Neuronal stem cell (in vitro differentiated cells): ENCODE results near the gene GDF7.

Experiments
- DNase-seq: peaks from one replicate; pipeline ENCODE4 v3.0.0-alpha.2; 2013; ENCODE audit warnings: low spot score
- H2AFZ ChIP-seq: one replicate; pipeline ENCODE4 v1.6.1; 2013; ENCODE audit warnings: mild to moderate bottlenecking, low read length, inconsistent platforms
- H2AK5ac ChIP-seq: 2 replicates; pipeline ENCODE4 v1.6.1; 2013; ENCODE audit warnings: low read depth, mild to moderate bottlenecking, inconsistent platforms, low read length, moderate library complexity, mixed read lengths
- H2BK120ac ChIP-seq: 2 replicates; pipeline ENCODE4 v1.6.1; 2013; ENCODE audit warnings: low read depth, mild to moderate bottlenecking, inconsistent platforms, low read length, moderate library complexity, mixed read lengths
- H2BK12ac ChIP-seq: one replicate; pipeline ENCODE4 v1.6.1; 2013; ENCODE audit warnings: low read length, inconsistent platforms
- H2BK15ac ChIP-seq: 2 replicates; pipeline ENCODE4 v1.6.1; 2013; ENCODE audit warnings: mild to moderate bottlenecking, low read length, inconsistent platforms, mixed read lengths
- H2BK5ac ChIP-seq: one replicate; pipeline ENCODE4 v1.6.1; 2013; ENCODE audit warnings: inconsistent platforms, mild to moderate bottlenecking, low read length, moderate library complexity
- H3K14ac ChIP-seq: one replicate; pipeline ENCODE4 v1.6.1; 2013; ENCODE audit warnings: low read length, inconsistent platforms
- H3K18ac ChIP-seq: 2 replicates; pipeline ENCODE4 v1.6.1; 2013; ENCODE audit warnings: low read length, inconsistent platforms
- H3K23ac ChIP-seq: 2 replicates; pipeline ENCODE4 v1.6.1; 2013; ENCODE audit warnings: low read depth, mild to moderate bottlenecking, mixed read lengths, low read length, inconsistent platforms; ENCODE audit not compliant: poor library complexity
- H3K27ac ChIP-seq: replicated peaks from 3 replicates; pipeline ENCODE4 v1.5.1; 2013; ENCODE audit warnings: low read length, inconsistent platforms
- H3K27me3 ChIP-seq, 3 experiments: 2 replicates each; pipeline ENCODE4 v1.6.1; 2013; ENCODE audit warnings: low read length in 3 of 3, mild to moderate bottlenecking in 2 of 3, inconsistent platforms in 1 of 3, low read depth in 1 of 3, mixed read lengths in 1 of 3, moderate library complexity in 1 of 3; ENCODE audit not compliant: control insufficient read depth in 3 of 3, insufficient read depth in 3 of 3
- H3K36me3 ChIP-seq, 2 donors: replicated peaks in 1 of 2; 2 replicates each; pipeline ENCODE4 v1.6.1; 2013; ENCODE audit warnings: low read length in 2 of 2; ENCODE audit not compliant: control insufficient read depth in 2 of 2, insufficient read depth in 2 of 2
- H3K4ac ChIP-seq: 2 replicates; pipeline ENCODE4 v1.6.1; 2013; ENCODE audit warnings: inconsistent platforms, mild to moderate bottlenecking, low read length, moderate library complexity
- H3K4me1 ChIP-seq, 2 donors: 1 replicate in 1 of 2; 2 replicates in 1 of 2; pipeline ENCODE4 v1.6.1; 2013; ENCODE audit warnings: low read length in 2 of 2, low read depth in 1 of 2; ENCODE audit not compliant: control insufficient read depth in 2 of 2, insufficient read depth in 1 of 2
- H3K4me2 ChIP-seq: one replicate; pipeline ENCODE4 v1.6.1; 2013; ENCODE audit warnings: mild to moderate bottlenecking, low read length, inconsistent platforms; ENCODE audit not compliant: insufficient read depth, poor library complexity, severe bottlenecking
- H3K4me3 ChIP-seq, 2 donors: 2 replicates each; pipeline ENCODE4 v1.5.1; 2013; ENCODE audit warnings: low read length in 2 of 2, mild to moderate bottlenecking in 2 of 2, inconsistent platforms in 1 of 2, moderate library complexity in 1 of 2
- H3K79me1 ChIP-seq: one replicate; pipeline ENCODE4 v1.6.1; 2013; ENCODE audit warnings: low read depth, mild to moderate bottlenecking, inconsistent platforms, low read length, moderate library complexity
- H3K9ac ChIP-seq: one replicate; pipeline ENCODE4 v1.6.1; 2013; ENCODE audit warnings: mild to moderate bottlenecking, low read depth, low read length, inconsistent platforms; ENCODE audit not compliant: poor library complexity
- H3K9me3 ChIP-seq, 2 donors: replicated peaks in 1 of 2; 2 replicates each; pipeline versions ENCODE3 to v1.6.1; 2013; ENCODE audit warnings: low read length in 2 of 2, mild to moderate bottlenecking in 2 of 2, inconsistent platforms in 1 of 2, low read depth in 1 of 2, mixed read lengths in 1 of 2, moderate library complexity in 1 of 2; ENCODE audit not compliant: control insufficient read depth in 2 of 2, insufficient read depth in 1 of 2
- H4K8ac ChIP-seq: one replicate; pipeline ENCODE4 v1.6.1; 2013; ENCODE audit warnings: low read depth, mild to moderate bottlenecking, inconsistent platforms, low read length, moderate library complexity
- H4K91ac ChIP-seq: one replicate; pipeline ENCODE4 v1.6.1; 2013; ENCODE audit warnings: low read length, low read depth, mild to moderate bottlenecking, inconsistent platforms; ENCODE audit not compliant: poor library complexity
- WGBS, 2 donors: extraction: QIAGEN DNeasy Blood & Tissue Kit; methylation state at CpG; one replicate each; pipeline ENCODE4 v1.1.7; 2013; ENCODE audit warnings: missing lambda C conversion rate in 2 of 2, mixed read lengths in 1 of 2; ENCODE audit not compliant: insufficient read length in 2 of 2, insufficient replicate concordance in 1 of 2; ENCODE audit errors: extremely low coverage in 2 of 2; 5-methylcytosine and 5-hydroxymethylcytosine counted together

The GDF7 gene

GRCh38 chr2:20638014-20638413 lies 28.9 kb upstream of the GDF7 start:
- Histone ChIP-seq H3K9ac (no peak overlapping the region), H2BK12ac (no peak overlapping the region), H3K27ac (no peak overlapping the region), H4K91ac (no peak overlapping the region), H3K4me1 (peaks cover 6 to 7% of the 10 kb centered on the region in 2 donors), H2BK120ac (no peak overlapping the region), H2AFZ (no peak overlapping the region), H2BK15ac (no peak overlapping the region), H3K14ac (no peak overlapping the region), H3K79me1 (no peaks in the 10 kb centered on the region), H2BK5ac (no peak overlapping the region), H3K4me3 (no peak overlapping the region), H3K18ac (no peak overlapping the region), H3K27me3 (no peaks in the 10 kb centered on the region), H2AK5ac (no peak overlapping the region), H3K4me2 (no peak overlapping the region), H3K23ac (no peak overlapping the region), H3K36me3 (peaks cover 5 to 30% of the 10 kb centered on the region in 2 donors), H3K9me3 (no peaks in the 10 kb centered on the region), H4K8ac (no peak overlapping the region), H3K4ac (no peak overlapping the region)
- no peak for DNase-seq
- WGBS, 2 donors, result no CpG with 5 or more reads among the region's 13 CpGs

- H3K27me3 ChIP-seq, result no peaks in the 10 kb centered on the region
- no peak overlapping the region for H3K4me2 ChIP-seq
- H3K23ac ChIP-seq, result peak overlapping the region; percentile 12
- H2AK5ac ChIP-seq, result peak overlapping the region; percentile 26
- no peak overlapping the region for H3K27ac ChIP-seq
- H3K79me1 ChIP-seq, result no peaks in the 10 kb centered on the region
- H3K4me3 ChIP-seq, result no peak overlapping the region
- no peak overlapping the region for H2BK5ac ChIP-seq
- DNase-seq, result no peak
- peaks cover 6 to 7% of the 10 kb centered on the region in 2 donors for H3K4me1 ChIP-seq
- no peak overlapping the region for H2BK15ac ChIP-seq
- no peak overlapping the region for H2BK12ac ChIP-seq
- H3K18ac ChIP-seq, result peak overlapping the region; percentile 19
- H2BK120ac ChIP-seq, result no peak overlapping the region
- no peak overlapping the region for H4K91ac ChIP-seq
- no peaks in the 10 kb centered on the region for H3K9me3 ChIP-seq
- no peak overlapping the region for H2AFZ ChIP-seq
- no peak overlapping the region for H3K14ac ChIP-seq
- peaks cover 5 to 30% of the 10 kb centered on the region in 2 donors for H3K36me3 ChIP-seq
- no peak overlapping the region for H4K8ac ChIP-seq
- WGBS, 2 donors, result no CpG with 5 or more reads among the region's 15 CpGs
- no peak overlapping the region for H3K9ac ChIP-seq
- no peak overlapping the region for H3K4ac ChIP-seq
These were observed 28.1 kb upstream of the GDF7 start for GRCh38 chr2:20638646-20639430.

- Histone ChIP-seq H3K36me3 (peaks cover 5 to 38% of the 10 kb centered on the region in 2 donors), H3K9ac (no peak overlapping the region), H3K27me3 (no peaks in the 10 kb centered on the region), H2BK120ac (no peak overlapping the region), H2BK5ac (no peak overlapping the region), H2BK15ac (no peak overlapping the region), H3K79me1 (no peaks in the 10 kb centered on the region), H3K14ac (no peak overlapping the region), H3K4me3 (peak overlapping the region in 1 of 2 donors; percentile 31), H3K18ac (no peak overlapping the region), H3K27ac (no peak overlapping the region), H3K9me3 (no peaks in the 10 kb centered on the region), H4K8ac (no peak overlapping the region), H4K91ac (no peak overlapping the region), H2BK12ac (no peak overlapping the region), H2AK5ac (no peak overlapping the region), H3K23ac (no peak overlapping the region), H3K4ac (no peak overlapping the region), H3K4me1 (peaks cover under 1% of the 10 kb centered on the region in 2 donors), H3K4me2 (no peak overlapping the region), H2AFZ (no peak overlapping the region)
- no CpG with 5 or more reads among the region's 14 CpGs for WGBS, 2 donors
- no peak for DNase-seq
These were observed 26.4 kb upstream of the GDF7 start for GRCh38 chr2:20640411-20641122.
